Esophagus (tissue), 2 donors: ENCODE results near the gene BMP2K. TPM values are rescaled to one million over a fixed set of nuclear protein-coding genes. Genes with fewer than 3 reads are reported as not detected.
"Not testable (repeated sequence)": the region's sequence is repeated elsewhere in the genome, so short reads cannot be mapped to it uniquely, and the experiment has no call there.

Source experiments
- H3K27ac ChIP-seq, 2 donors: one replicate each; pipeline ENCODE4 v1.5.1; 2013; ENCODE audit warnings: low read depth in 2 of 2, mild to moderate bottlenecking in 2 of 2, inconsistent platforms in 1 of 2, low read length in 1 of 2, moderate library complexity in 1 of 2
- H3K27me3 ChIP-seq, 2 donors: one replicate each; pipeline ENCODE4 v1.6.1; 2013; ENCODE audit warnings: low read length in 2 of 2, control low read depth in 1 of 2, mild to moderate bottlenecking in 1 of 2; ENCODE audit not compliant: insufficient read depth in 2 of 2, control insufficient read depth in 1 of 2
- H3K36me3 ChIP-seq, 2 donors: one replicate each; pipeline ENCODE4 v1.6.1; 2013; ENCODE audit warnings: low read length in 1 of 2; ENCODE audit not compliant: control insufficient read depth in 2 of 2, insufficient read depth in 2 of 2
- H3K4me1 ChIP-seq, 2 donors: one replicate each; pipeline ENCODE4 v1.6.1; 2013; ENCODE audit warnings: low read length in 1 of 2; ENCODE audit not compliant: control insufficient read depth in 2 of 2, insufficient read depth in 2 of 2
- H3K4me3 ChIP-seq, 2 donors: one replicate each; pipeline ENCODE4 v1.5.1; 2013; ENCODE audit warnings: low read length in 2 of 2, mild to moderate bottlenecking in 2 of 2, low read depth in 1 of 2, moderate library complexity in 1 of 2
- H3K9me3 ChIP-seq, 2 donors: one replicate each; pipeline ENCODE4 v1.6.1; 2013; ENCODE audit warnings: mild to moderate bottlenecking in 2 of 2, low read depth in 1 of 2, low read length in 1 of 2, moderate library complexity in 1 of 2; ENCODE audit not compliant: control insufficient read depth in 2 of 2, insufficient read depth in 1 of 2
- WGBS, 2 donors: extraction: QIAGEN DNeasy Blood & Tissue Kit; methylation state at CpG; one replicate each; pipeline ENCODE4 v1.1.7; 2013; 5-methylcytosine and 5-hydroxymethylcytosine counted together
- polyA plus RNA-seq, 2 donors: library from polyadenylated mRNA; stranded (reverse); fragments of 200-250 nt; gene quantifications; one replicate each; pipeline ENCODE4 v1.2.3, GENCODE V29; 2013
- donor health status: healthy with polysubstance abuse.
- donor health status: Bipolar disorder and iron deficiency.

Gene BMP2K
- polyA plus RNA-seq, 2 donors, result 9.6 to 11.6 TPM

GRCh38 chr4:78839676-78840075, 63.5 kb downstream of the BMP2K start:
- WGBS, 2 donors, result 79 to 82% methylated on average over 3 of the region's 3 CpGs

GRCh38 chr4:78840286-78840685, 64.1 kb downstream of the BMP2K start:
- WGBS, 2 donors, result 91 to 97% methylated on average over 4 of the region's 4 CpGs

More at GRCh38 chr4:78839676-78840075, 63.5 kb downstream of the BMP2K start:
- H3K4me1 ChIP-seq, H3K36me3 ChIP-seq, H3K9me3 ChIP-seq, H3K27me3 ChIP-seq, H3K27ac ChIP-seq, H3K4me3 ChIP-seq: not testable (repeated sequence)

GRCh38 chr4:78845472-78845871, 69.3 kb downstream of the BMP2K start:
- no peaks in the 10 kb centered on the region for H3K36me3 ChIP-seq
- WGBS, 2 donors, result 79 to 84% methylated on average over 2 of the region's 2 CpGs
- H3K4me1 ChIP-seq, result no peaks in the 10 kb centered on the region

More at GRCh38 chr4:78840286-78840685, 64.1 kb downstream of the BMP2K start:
- H3K27me3 ChIP-seq, H3K9me3 ChIP-seq, H3K4me1 ChIP-seq, H3K27ac ChIP-seq, H3K4me3 ChIP-seq, H3K36me3 ChIP-seq: not testable (repeated sequence)

GRCh38 chr4:78846258-78846657, 70.1 kb downstream of the BMP2K start:
- no peaks in the 10 kb centered on the region for H3K36me3 ChIP-seq
- no peaks in the 10 kb centered on the region for H3K9me3 ChIP-seq
- H3K4me3 ChIP-seq, result no peak overlapping the region
- H3K27ac ChIP-seq, result no peak overlapping the region
- H3K4me1 ChIP-seq, result no peaks in the 10 kb centered on the region
- H3K27me3 ChIP-seq, result no peaks in the 10 kb centered on the region

More at GRCh38 chr4:78845472-78845871, 69.3 kb downstream of the BMP2K start:
- no peak overlapping the region for H3K4me3 ChIP-seq
- no peak overlapping the region for H3K27ac ChIP-seq
- no peaks in the 10 kb centered on the region for H3K9me3 ChIP-seq
- no peaks in the 10 kb centered on the region for H3K27me3 ChIP-seq

- Histone ChIP-seq H3K36me3 (no peaks in the 10 kb centered on the region), H3K27ac (no peak overlapping the region), H3K9me3 (no peaks in the 10 kb centered on the region), H3K4me3 (no peak overlapping the region), H3K27me3 (no peaks in the 10 kb centered on the region), H3K4me1 (no peaks in the 10 kb centered on the region)
- WGBS, 2 donors, result 89 to 90% methylated on average over 2 of the region's 2 CpGs
Observed at GRCh38 chr4:78862314-78862737, 86.2 kb downstream of the BMP2K start.

GRCh38 chr4:78863254-78863869, 87.2 kb downstream of the BMP2K start:
- H3K27ac ChIP-seq, result no peak overlapping the region
- no peaks in the 10 kb centered on the region for H3K4me1 ChIP-seq
- H3K27me3 ChIP-seq, result no peaks in the 10 kb centered on the region
- H3K9me3 ChIP-seq, result no peaks in the 10 kb centered on the region
- no peak overlapping the region for H3K4me3 ChIP-seq
- no peaks in the 10 kb centered on the region for H3K36me3 ChIP-seq
- 83 to 84% methylated on average over 5 of the region's 5 CpGs for WGBS, 2 donors

GRCh38 chr4:78863991-78864390, 87.8 kb downstream of the BMP2K start:
- Histone ChIP-seq H3K4me1 (no peaks in the 10 kb centered on the region), H3K27me3 (no peaks in the 10 kb centered on the region), H3K36me3 (no peaks in the 10 kb centered on the region), H3K9me3 (no peaks in the 10 kb centered on the region), H3K4me3 (no peak overlapping the region), H3K27ac (no peak overlapping the region)
- 74 to 75% methylated on average over 2 of the region's 2 CpGs for WGBS, 2 donors

- H3K9me3 ChIP-seq, result no peaks in the 10 kb centered on the region
- no peak overlapping the region for H3K4me3 ChIP-seq
- H3K27me3 ChIP-seq, result no peaks in the 10 kb centered on the region
- 30 to 32% methylated on average over 3 of the region's 3 CpGs for WGBS, 2 donors
- H3K27ac ChIP-seq, result no peak overlapping the region
- no peaks in the 10 kb centered on the region for H3K4me1 ChIP-seq
- H3K36me3 ChIP-seq, result no peaks in the 10 kb centered on the region
Observed at GRCh38 chr4:78864405-78865024, 88.4 kb downstream of the BMP2K start.

- no peaks in the 10 kb centered on the region for H3K4me1 ChIP-seq
- H3K9me3 ChIP-seq, result no peaks in the 10 kb centered on the region
- no peaks in the 10 kb centered on the region for H3K27me3 ChIP-seq
- no peak overlapping the region for H3K4me3 ChIP-seq
- H3K27ac ChIP-seq, result no peak overlapping the region
- 74 to 97% methylated on average over 2 of the region's 2 CpGs for WGBS, 2 donors
- no peaks in the 10 kb centered on the region for H3K36me3 ChIP-seq
Observed at GRCh38 chr4:78865451-78865850, 89.3 kb downstream of the BMP2K start.

GRCh38 chr4:78868712-78869111, 92.6 kb downstream of the BMP2K start:
- WGBS, 2 donors, result 96 to 97% methylated on average over 5 of the region's 5 CpGs
- not testable (repeated sequence) for H3K36me3 ChIP-seq

More at GRCh38 chr4:78868712-78869111, 92.6 kb downstream of the BMP2K start:
- H3K27ac ChIP-seq, H3K4me1 ChIP-seq, H3K9me3 ChIP-seq, H3K27me3 ChIP-seq, H3K4me3 ChIP-seq: not testable (repeated sequence)
